ENCODE results near the gene C1QB. TPM values are rescaled to one million over a fixed set of nuclear protein-coding genes. Genes with fewer than 3 reads are reported as not detected.

Gene C1QB
- total and polyA plus RNA-seq, 2 experiments from 2014 or later, result not detected

GRCh38 chr1:22654692-22655091, 1.7 kb downstream of the C1QB start:
- DNase-seq (ENCODE audit: low read depth in 1 of 2, low spot score in 1 of 2), result no peak
- H3K27me3 ChIP-seq, result peaks cover 7% of the 10 kb centered on the region
- TF ChIP-seq CTCF (IDR thresholded peaks at IDR 0.05; ENCODE audit: low read depth, low read length), result no peak

GRCh38 chr1:22658385-22659163, 5.5 kb downstream of the C1QB start:
- Histone ChIP-seq H3K36me3 (no peaks in the 10 kb centered on the region), H3K4me3 (no peak overlapping the region), H3K4me1 (ENCODE audit: low read depth) (no peaks in the 10 kb centered on the region), H3K27me3 (peaks cover 7% of the 10 kb centered on the region), H3K27ac (no peak overlapping the region), H3K9me3 (ENCODE audit: low read depth) (no peaks in the 10 kb centered on the region)
- peak; percentile 9 for TF ChIP-seq CTCF (IDR thresholded peaks at IDR 0.05; ENCODE audit: low read depth, low read length)
- no peak for DNase-seq (ENCODE audit: low read depth in 1 of 2, low spot score in 1 of 2)

More at GRCh38 chr1:22654692-22655091, 1.7 kb downstream of the C1QB start:
- no peak overlapping the region for H3K27ac ChIP-seq
- H3K36me3 ChIP-seq, result no peaks in the 10 kb centered on the region
- H3K4me1 ChIP-seq (ENCODE audit: low read depth), result no peaks in the 10 kb centered on the region
- no peaks in the 10 kb centered on the region for H3K9me3 ChIP-seq (ENCODE audit: low read depth)
- no peak overlapping the region for H3K4me3 ChIP-seq

GRCh38 chr1:22660716-22661241, 7.7 kb downstream of the C1QB start:
- Histone ChIP-seq H3K36me3 (no peaks in the 10 kb centered on the region), H3K4me3 (no peak overlapping the region), H3K27me3 (peaks cover 7% of the 10 kb centered on the region), H3K9me3 (ENCODE audit: low read depth) (no peaks in the 10 kb centered on the region), H3K27ac (no peak overlapping the region), H3K4me1 (ENCODE audit: low read depth) (no peaks in the 10 kb centered on the region)
- no peak for TF ChIP-seq CTCF (IDR thresholded peaks at IDR 0.05; ENCODE audit: low read depth, low read length)
- no peak for DNase-seq (ENCODE audit: low read depth in 1 of 2, low spot score in 1 of 2)

- H3K4me1 ChIP-seq (ENCODE audit: low read depth), result no peaks in the 10 kb centered on the region
- no peak for TF ChIP-seq CTCF (IDR thresholded peaks at IDR 0.05; ENCODE audit: low read depth, low read length)
- H3K9me3 ChIP-seq (ENCODE audit: low read depth), result no peaks in the 10 kb centered on the region
- no peak overlapping the region for H3K4me3 ChIP-seq
- no peaks in the 10 kb centered on the region for H3K36me3 ChIP-seq
- no peak overlapping the region for H3K27ac ChIP-seq
- no peak for DNase-seq (ENCODE audit: low read depth in 1 of 2, low spot score in 1 of 2)
- H3K27me3 ChIP-seq, result peaks cover 7% of the 10 kb centered on the region
Measured at GRCh38 chr1:22661880-22662279, 8.8 kb downstream of the C1QB start.

- H3K27me3 ChIP-seq, result peaks cover 3% of the 10 kb centered on the region
- no peak overlapping the region for H3K4me3 ChIP-seq
- TF ChIP-seq CTCF (IDR thresholded peaks at IDR 0.05; ENCODE audit: low read depth, low read length), result no peak
- H3K36me3 ChIP-seq, result no peaks in the 10 kb centered on the region
- no peaks in the 10 kb centered on the region for H3K9me3 ChIP-seq (ENCODE audit: low read depth)
- H3K27ac ChIP-seq, result no peak overlapping the region
- peak in 1 of 2 donors; percentile 32 for DNase-seq (ENCODE audit: low read depth in 1 of 2, low spot score in 1 of 2)
- H3K4me1 ChIP-seq (ENCODE audit: low read depth), result no peaks in the 10 kb centered on the region
Measured at GRCh38 chr1:22662318-22662717, 9.3 kb downstream of the C1QB start.

Data from cardiac muscle cell (in vitro differentiated cells and primary cell).